SJCRH30 (cell line): ENCODE data around the gene TRMT61A. TPM values are rescaled to one million over a fixed set of nuclear protein-coding genes. Genes with fewer than 3 reads are reported as not detected.

ENCODE experiments used
- DNase-seq, 2 experiments: peaks; one replicate each; pipeline ENCODE4 v3.0.0-alpha.2; 2015 to 2020
- H3K27ac ChIP-seq: fragments of 250-450 bp; sonication (Bioruptor Pico); 2 replicates; pipeline ENCODE4 v1.5.1; 2020; ENCODE audit warnings: mild to moderate bottlenecking, moderate library complexity
- H3K27me3 ChIP-seq: fragments of 250-450 bp; sonication (Bioruptor Pico); 2 replicates; pipeline ENCODE4 v1.5.1; 2020; ENCODE audit warnings: mild to moderate bottlenecking, moderate library complexity
- H3K36me3 ChIP-seq: fragments of 250-450 bp; sonication (Bioruptor Pico); 2 replicates; pipeline ENCODE4 v1.5.1; 2020; ENCODE audit warnings: mild to moderate bottlenecking, moderate library complexity
- H3K4me1 ChIP-seq: fragments of 250-450 bp; sonication (Bioruptor Pico); 2 replicates; pipeline ENCODE4 v1.5.1; 2020; ENCODE audit warnings: mild to moderate bottlenecking, moderate library complexity
- H3K4me3 ChIP-seq: fragments of 250-450 bp; sonication (Bioruptor Pico); 2 replicates; pipeline ENCODE4 v1.5.1; 2020; ENCODE audit warnings: mild to moderate bottlenecking, moderate library complexity
- H3K9me3 ChIP-seq: fragments of 250-450 bp; sonication (Bioruptor Pico); replicated peaks from 2 replicates; pipeline ENCODE4 v1.5.1; 2020; ENCODE audit warnings: mild to moderate bottlenecking, moderate library complexity
- total RNA-seq: library from RNA; depleted of rRNA; stranded (reverse); fragments of >200 nt; shearing (Covaris generic); gene quantifications from 2 replicates; pipeline ENCODE4 v1.2.3, GENCODE V29; 2014

The TRMT61A gene
- total RNA-seq, 1 experiment from 2014 or later: 18.7 TPM

GRCh38 chr14:103563226-103563620 is 34.2 kb downstream of the TRMT61A start:
- no peaks in the 10 kb centered on the region for H3K9me3 ChIP-seq
- peak overlapping the region; percentile 71; the same call in 1 of the 2 replicates for H3K27ac ChIP-seq
- H3K27me3 ChIP-seq: no peaks in the 10 kb centered on the region

GRCh38 chr14:103563844-103564505 is 35.0 kb downstream of the TRMT61A start:
- Histone ChIP-seq H3K36me3 (peaks cover 19% of the 10 kb centered on the region), H3K27me3 (no peaks in the 10 kb centered on the region), H3K27ac (no peak overlapping the region), H3K4me1 (peaks cover 4% of the 10 kb centered on the region), H3K9me3 (no peaks in the 10 kb centered on the region), H3K4me3 (peak overlapping the region; percentile 94)
- no peak for DNase-seq

More at GRCh38 chr14:103563226-103563620, 34.2 kb downstream of the TRMT61A start:
- Histone ChIP-seq H3K36me3 (peaks cover 20% of the 10 kb centered on the region), H3K4me1 (peaks cover 10% of the 10 kb centered on the region), H3K4me3 (peak overlapping the region; percentile 94)
- no peak for DNase-seq

GRCh38 chr14:103568952-103569351 is 40.0 kb downstream of the TRMT61A start:
- Histone ChIP-seq H3K4me3 (no peak overlapping the region), H3K4me1 (no peaks in the 10 kb centered on the region), H3K36me3 (peaks cover 12% of the 10 kb centered on the region), H3K27me3 (no peaks in the 10 kb centered on the region), H3K27ac (no peak overlapping the region), H3K9me3 (no peaks in the 10 kb centered on the region)
- no peak for DNase-seq

GRCh38 chr14:103569408-103569807 is 40.4 kb downstream of the TRMT61A start:
- no peaks in the 10 kb centered on the region for H3K4me1 ChIP-seq
- H3K9me3 ChIP-seq: no peaks in the 10 kb centered on the region
- no peak for DNase-seq
- H3K27ac ChIP-seq: no peak overlapping the region
- no peaks in the 10 kb centered on the region for H3K27me3 ChIP-seq
- no peak overlapping the region for H3K4me3 ChIP-seq
- peaks cover 12% of the 10 kb centered on the region for H3K36me3 ChIP-seq

GRCh38 chr14:103574104-103574503 is 45.1 kb downstream of the TRMT61A start:
- H3K4me1 ChIP-seq: peaks cover 8% of the 10 kb centered on the region; the same call in 1 of the 2 replicates
- H3K27me3 ChIP-seq: no peaks in the 10 kb centered on the region
- H3K4me3 ChIP-seq: no peak overlapping the region
- H3K9me3 ChIP-seq: no peaks in the 10 kb centered on the region
- H3K27ac ChIP-seq: no peak overlapping the region
- H3K36me3 ChIP-seq: peaks cover 24% of the 10 kb centered on the region
- DNase-seq: no peak

GRCh38 chr14:103574707-103575285 is 45.8 kb downstream of the TRMT61A start:
- peaks cover 28% of the 10 kb centered on the region for H3K36me3 ChIP-seq

GRCh38 chr14:103576371-103577024 is 47.5 kb downstream of the TRMT61A start:
- Histone ChIP-seq H3K4me3 (no peak overlapping the region), H3K27ac (no peak overlapping the region), H3K36me3 (peaks cover 29% of the 10 kb centered on the region)

More at GRCh38 chr14:103574707-103575285, 45.8 kb downstream of the TRMT61A start:
- H3K4me3 ChIP-seq: no peak overlapping the region
- no peak for DNase-seq
- no peaks in the 10 kb centered on the region for H3K9me3 ChIP-seq
- no peaks in the 10 kb centered on the region for H3K27me3 ChIP-seq
- H3K27ac ChIP-seq: no peak overlapping the region
- H3K4me1 ChIP-seq: peaks cover 8% of the 10 kb centered on the region; the same call in 1 of the 2 replicates

GRCh38 chr14:103578401-103579075 is 49.5 kb downstream of the TRMT61A start:
- no peak for DNase-seq
- Histone ChIP-seq H3K36me3 (peaks cover 25% of the 10 kb centered on the region), H3K27me3 (no peaks in the 10 kb centered on the region), H3K4me1 (peaks cover 8% of the 10 kb centered on the region; the same call in 1 of the 2 replicates), H3K9me3 (no peaks in the 10 kb centered on the region), H3K27ac (no peak overlapping the region), H3K4me3 (no peak overlapping the region)

More at GRCh38 chr14:103576371-103577024, 47.5 kb downstream of the TRMT61A start:
- no peaks in the 10 kb centered on the region for H3K9me3 ChIP-seq
- no peaks in the 10 kb centered on the region for H3K27me3 ChIP-seq
- DNase-seq: peak; percentile 89 to 90
- H3K4me1 ChIP-seq: peaks cover 8% of the 10 kb centered on the region; the same call in 1 of the 2 replicates

- H3K9me3 ChIP-seq: no peaks in the 10 kb centered on the region
- H3K27ac ChIP-seq: no peak overlapping the region
- no peak for DNase-seq
- H3K4me3 ChIP-seq: no peak overlapping the region
- peaks cover 8% of the 10 kb centered on the region; the same call in 1 of the 2 replicates for H3K4me1 ChIP-seq
- no peaks in the 10 kb centered on the region for H3K27me3 ChIP-seq
- H3K36me3 ChIP-seq: peaks cover 20% of the 10 kb centered on the region; the same call in 1 of the 2 replicates
These were observed 52.2 kb downstream of the TRMT61A start for GRCh38 chr14:103581206-103581605.

- Histone ChIP-seq H3K27me3 (no peaks in the 10 kb centered on the region), H3K4me3 (no peak overlapping the region), H3K9me3 (no peaks in the 10 kb centered on the region), H3K27ac (no peak overlapping the region), H3K4me1 (no peaks in the 10 kb centered on the region; the same call in 1 of the 2 replicates), H3K36me3 (peaks cover 25% of the 10 kb centered on the region)
- DNase-seq: no peak
These were observed 53.1 kb downstream of the TRMT61A start for GRCh38 chr14:103581954-103582703.

- H3K4me1 ChIP-seq: no peaks in the 10 kb centered on the region
- no peak overlapping the region for H3K4me3 ChIP-seq
- no peaks in the 10 kb centered on the region for H3K27me3 ChIP-seq
- H3K36me3 ChIP-seq: peaks cover 23% of the 10 kb centered on the region
- DNase-seq: no peak
- no peaks in the 10 kb centered on the region for H3K9me3 ChIP-seq
- no peak overlapping the region for H3K27ac ChIP-seq
These were observed 55.4 kb downstream of the TRMT61A start for GRCh38 chr14:103584326-103584915.
